Activated CD8-positive, alpha-beta T cell treated with anti-CD3 and anti-CD28 coated beads for 36 hours (primary cell): ENCODE results near the gene PRRG1. TPM values are rescaled to one million over a fixed set of nuclear protein-coding genes. Genes with fewer than 3 reads are reported as not detected.
"Not testable (repeated sequence)": the region's sequence is repeated elsewhere in the genome, so short reads cannot be mapped to it uniquely, and the experiment has no call there.

Experiments
- ATAC-seq: fragments of 200-7000 bp; cut with Tn5 transposase; one replicate; pipeline ENCODE4 v1.10.0; 2021; ENCODE audit warnings: mild to moderate bottlenecking, moderate library complexity
- CTCF ChIA-PET: fragments of 350-600 bp; sonication (Branson Sonifier 250); formaldehyde crosslinking; loops from one replicate; lab custom pipeline; 2021; ENCODE audit warnings: antibody characterized with exemption; lab: Charles Lee
- POLR2A ChIA-PET: fragments of 350-600 bp; sonication (Branson Sonifier 250); formaldehyde crosslinking; loops from one replicate; lab custom pipeline; 2021; ENCODE audit warnings: antibody characterized with exemption; lab: Charles Lee
- DNase-seq: peaks from one replicate; pipeline ENCODE4 v3.0.0-alpha.2; 2020
- H3K27ac Mint-ChIP-seq: one replicate; pipeline ENCODE4 v1.8.0; 2021; ENCODE audit warnings: mild to moderate bottlenecking, mixed read lengths
- H3K27me3 Mint-ChIP-seq: one replicate; pipeline ENCODE4 v1.8.0; 2021; ENCODE audit warnings: mixed read lengths
- H3K36me3 Mint-ChIP-seq: one replicate; pipeline ENCODE4 v1.8.0; 2021; ENCODE audit warnings: low read depth, mixed read lengths
- H3K4me1 Mint-ChIP-seq: one replicate; pipeline ENCODE4 v1.8.0; 2021; ENCODE audit warnings: low read depth, mixed read lengths
- H3K4me3 Mint-ChIP-seq: one replicate; pipeline ENCODE4 v1.8.0; 2021; ENCODE audit warnings: mild to moderate bottlenecking, moderate library complexity, mixed read lengths
- H3K9me3 Mint-ChIP-seq: one replicate; pipeline ENCODE4 v1.8.0; 2021; ENCODE audit warnings: mixed read lengths
- CTCF ChIP-seq: fragments of 200-600 bp; IDR thresholded peaks from one replicate; pipeline ENCODE4 v1.8.0; 2022; ENCODE audit warnings: antibody characterized with exemption, mild to moderate bottlenecking
- intact Hi-C: fragments of 100-400 bp; cut with micrococcal nuclease; formaldehyde crosslinking; loops from one replicate; pipeline ENCODE4 v1.10.0; 2022
- total RNA-seq, 2 experiments: library from RNA; stranded (reverse); gene quantifications; one replicate each; pipeline ENCODE4 v1.2.3, GENCODE V29; 2021

The PRRG1 gene
- total RNA-seq, 2 experiments from 2014 or later, result not detected

GRCh38 chrX:37488323-37488722, 139.2 kb downstream of the PRRG1 start:
- no peak for TF ChIP-seq CTCF
- CTCF ChIA-PET, result no interaction called here
- ATAC-seq (no peak), DNase-seq (no peak)
- H3K4me3 Mint-ChIP-seq, result no peak overlapping the region
- no peaks in the 10 kb centered on the region for H3K9me3 Mint-ChIP-seq
- POLR2A ChIA-PET, result no interaction called here
- no peaks in the 10 kb centered on the region for H3K36me3 Mint-ChIP-seq
- no peaks in the 10 kb centered on the region for H3K27me3 Mint-ChIP-seq
- H3K4me1 Mint-ChIP-seq, result no peaks in the 10 kb centered on the region
- no peak overlapping the region for H3K27ac Mint-ChIP-seq
- intact Hi-C loops, result no loop called here

- intact Hi-C loops, result no loop called here
- H3K9me3 Mint-ChIP-seq, result no peaks in the 10 kb centered on the region
- CTCF ChIA-PET, result no interaction called here
- no peak overlapping the region for H3K4me3 Mint-ChIP-seq
- no peaks in the 10 kb centered on the region for H3K27me3 Mint-ChIP-seq
- ATAC-seq (no peak), DNase-seq (no peak)
- no peaks in the 10 kb centered on the region for H3K36me3 Mint-ChIP-seq
- POLR2A ChIA-PET, result no interaction called here
- H3K27ac Mint-ChIP-seq, result no peak overlapping the region
- no peaks in the 10 kb centered on the region for H3K4me1 Mint-ChIP-seq
- no peak for TF ChIP-seq CTCF
Measured at GRCh38 chrX:37491686-37492085, 142.5 kb downstream of the PRRG1 start.

GRCh38 chrX:37495760-37496159, 146.6 kb downstream of the PRRG1 start:
- H3K4me1 Mint-ChIP-seq, H3K27ac Mint-ChIP-seq, POLR2A ChIA-PET, H3K36me3 Mint-ChIP-seq, ATAC-seq, H3K27me3 Mint-ChIP-seq, H3K9me3 Mint-ChIP-seq, intact Hi-C loops, H3K4me3 Mint-ChIP-seq, DNase-seq: not testable (repeated sequence)
- CTCF ChIA-PET, result interaction anchor here (0.9 kb wide), 1 partner anchor 9 kb away, joined by 3 read pairs; no protein-coding TSS in a partner anchor

GRCh38 chrX:37497126-37497525, 148.0 kb downstream of the PRRG1 start:
- H3K4me1 Mint-ChIP-seq, H3K36me3 Mint-ChIP-seq, H3K27me3 Mint-ChIP-seq, DNase-seq, POLR2A ChIA-PET, ATAC-seq, H3K4me3 Mint-ChIP-seq, CTCF ChIA-PET, H3K9me3 Mint-ChIP-seq, H3K27ac Mint-ChIP-seq, intact Hi-C loops: not testable (repeated sequence)

GRCh38 chrX:37498323-37498722, 149.2 kb downstream of the PRRG1 start:
- H3K4me3 Mint-ChIP-seq, ATAC-seq, H3K27ac Mint-ChIP-seq, H3K9me3 Mint-ChIP-seq, POLR2A ChIA-PET, H3K27me3 Mint-ChIP-seq, DNase-seq, CTCF ChIA-PET, intact Hi-C loops, H3K36me3 Mint-ChIP-seq, H3K4me1 Mint-ChIP-seq: not testable (repeated sequence)

- ATAC-seq, H3K36me3 Mint-ChIP-seq, H3K27ac Mint-ChIP-seq, H3K4me1 Mint-ChIP-seq, H3K4me3 Mint-ChIP-seq, intact Hi-C loops, H3K9me3 Mint-ChIP-seq, CTCF ChIA-PET, H3K27me3 Mint-ChIP-seq, POLR2A ChIA-PET, DNase-seq: not testable (repeated sequence)
Measured at GRCh38 chrX:37499649-37500048, 150.5 kb downstream of the PRRG1 start.

- DNase-seq, result no peak
- Mint-ChIP-seq H3K27ac (no peak overlapping the region), H3K9me3 (no peaks in the 10 kb centered on the region), H3K4me1 (no peaks in the 10 kb centered on the region), H3K27me3 (no peaks in the 10 kb centered on the region), H3K36me3 (no peaks in the 10 kb centered on the region), H3K4me3 (no peak overlapping the region)
- intact Hi-C loops, result no loop called here
- ATAC-seq, result no peak
- TF ChIP-seq CTCF, result no peak
- ChIA-PET CTCF (no interaction called here), POLR2A (no interaction called here)
Measured at GRCh38 chrX:37504991-37505390, 155.8 kb downstream of the PRRG1 start.

Other genes with a start within 250 kb of the PRRG1 start
- gene LANCL3, start 222.3 kb downstream of the PRRG1 start, total RNA-seq, result under 1 TPM; 0.16 to 0.34 TPM